Measurements from ENCODE around the gene KLC3. TPM values are rescaled to one million over a fixed set of nuclear protein-coding genes. Genes with fewer than 3 reads are reported as not detected.
"Not testable (repeated sequence)": the region's sequence is repeated elsewhere in the genome, so short reads cannot be mapped to it uniquely, and the experiment has no call there.

The KLC3 gene
- total RNA-seq, 2 donors from 2014 or later: 3.6 to 4.8 TPM

- Mint-ChIP-seq H3K27ac (no peak overlapping the region), H3K27me3 (ENCODE audit: insufficient read depth) (peaks cover 33% of the 10 kb centered on the region), H3K4me1 (no peaks in the 10 kb centered on the region), H3K4me3 (no peak overlapping the region), H3K36me3 (ENCODE audit: low read depth) (peaks cover 2% of the 10 kb centered on the region), H3K9me3 (peaks cover 5% of the 10 kb centered on the region)
- Histone ChIP-seq H3K27me3 (ENCODE audit: control insufficient read depth, insufficient read depth, low read length, poor library complexity, severe bottlenecking) (no peaks in the 10 kb centered on the region), H3K9ac (ENCODE audit: extremely low read depth, low read length, poor library complexity, severe bottlenecking) (no peak overlapping the region), H3K9me3 (ENCODE audit: control insufficient read depth, low read length) (no peaks in the 10 kb centered on the region), H3K27ac (ENCODE audit: low read depth, low read length) (no peak overlapping the region), H3K36me3 (ENCODE audit: control insufficient read depth, insufficient read depth, low read length) (no peaks in the 10 kb centered on the region), H3K4me1 (ENCODE audit: control insufficient read depth, insufficient read depth, low read length) (no peaks in the 10 kb centered on the region), H3K4me3 (ENCODE audit: low read length) (no peak overlapping the region)
- peak; percentile 83 for DNase-seq
- WGBS, 2 experiments (ENCODE audit: insufficient coverage in 1 of 2, insufficient read length in 1 of 2): 88 to 89% methylated on average over 13 to 18 of the region's 18 CpGs
- TF ChIP-seq CTCF (conservative IDR thresholded peaks at IDR 0.05): no peak
Measured at GRCh38 chr19:45306518-45307027, 34.0 kb upstream of the KLC3 start.

GRCh38 chr19:45307361-45307760, 33.2 kb upstream of the KLC3 start:
- peaks cover 33% of the 10 kb centered on the region for H3K27me3 Mint-ChIP-seq (ENCODE audit: insufficient read depth)
- Histone ChIP-seq H3K36me3 (ENCODE audit: control insufficient read depth, insufficient read depth, low read length) (no peaks in the 10 kb centered on the region), H3K9me3 (ENCODE audit: control insufficient read depth, low read length) (no peaks in the 10 kb centered on the region), H3K4me1 (ENCODE audit: control insufficient read depth, insufficient read depth, low read length) (no peaks in the 10 kb centered on the region), H3K27ac (ENCODE audit: low read depth, low read length) (no peak overlapping the region), H3K9ac (ENCODE audit: extremely low read depth, low read length, poor library complexity, severe bottlenecking) (no peak overlapping the region), H3K4me3 (ENCODE audit: low read length) (no peak overlapping the region), H3K27me3 (ENCODE audit: control insufficient read depth, insufficient read depth, low read length, poor library complexity, severe bottlenecking) (no peaks in the 10 kb centered on the region)
- no peaks in the 10 kb centered on the region for H3K4me1 Mint-ChIP-seq
- H3K4me3 Mint-ChIP-seq: no peak overlapping the region
- DNase-seq: no peak
- TF ChIP-seq CTCF (conservative IDR thresholded peaks at IDR 0.05): no peak
- H3K36me3 Mint-ChIP-seq (ENCODE audit: low read depth): peaks cover 2% of the 10 kb centered on the region
- H3K27ac Mint-ChIP-seq: no peak overlapping the region
- H3K9me3 Mint-ChIP-seq: peaks cover 5% of the 10 kb centered on the region
- WGBS, 2 experiments (ENCODE audit: insufficient coverage in 1 of 2, insufficient read length in 1 of 2): 92 to 97% methylated on average over 13 to 19 of the region's 19 CpGs

DNA sequence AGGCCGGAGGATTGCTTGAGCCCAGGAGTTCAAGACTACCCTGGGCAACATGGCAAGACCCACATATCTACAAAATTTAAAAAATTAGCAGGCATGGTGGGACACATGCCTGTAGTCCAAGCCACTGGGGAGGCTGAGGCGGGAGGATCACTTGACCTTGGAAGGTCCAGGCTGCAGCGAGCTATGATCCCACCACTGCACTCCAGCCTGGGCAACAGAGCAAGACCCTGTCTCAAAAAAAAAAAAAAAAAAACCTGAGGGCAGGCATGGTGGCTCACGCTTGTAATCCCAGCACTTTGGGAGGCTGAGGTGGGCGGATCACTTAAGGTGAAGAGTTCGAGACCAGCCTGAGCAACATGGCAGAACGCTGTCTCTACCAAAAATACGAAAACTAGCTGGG, 31.2 kb upstream of the KLC3 start:
- H3K36me3 ChIP-seq (ENCODE audit: control insufficient read depth, insufficient read depth, low read length); H3K4me3 Mint-ChIP-seq; H3K9me3 Mint-ChIP-seq; H3K9me3 ChIP-seq (ENCODE audit: control insufficient read depth, low read length); DNase-seq; H3K4me3 ChIP-seq (ENCODE audit: low read length); H3K9ac ChIP-seq (ENCODE audit: extremely low read depth, low read length, poor library complexity, severe bottlenecking); H3K27ac Mint-ChIP-seq; H3K4me1 Mint-ChIP-seq; H3K4me1 ChIP-seq (ENCODE audit: control insufficient read depth, insufficient read depth, low read length); H3K27ac ChIP-seq (ENCODE audit: low read depth, low read length); H3K36me3 Mint-ChIP-seq (ENCODE audit: low read depth): not testable (repeated sequence)
- peaks cover 14% of the 10 kb centered on the region for H3K27me3 ChIP-seq (ENCODE audit: control insufficient read depth, insufficient read depth, low read length, poor library complexity, severe bottlenecking)
- WGBS, 2 experiments (ENCODE audit: insufficient coverage in 1 of 2, insufficient read length in 1 of 2): 93 to 94% methylated on average over 6 to 8 of the region's 8 CpGs
- peaks cover 40% of the 10 kb centered on the region for H3K27me3 Mint-ChIP-seq (ENCODE audit: insufficient read depth)

GRCh38 chr19:45311621-45312020, 28.9 kb upstream of the KLC3 start:
- Mint-ChIP-seq H3K4me3 (no peak overlapping the region), H3K27ac (no peak overlapping the region), H3K27me3 (ENCODE audit: insufficient read depth) (peaks cover 43% of the 10 kb centered on the region), H3K36me3 (ENCODE audit: low read depth) (no peaks in the 10 kb centered on the region), H3K9me3 (no peaks in the 10 kb centered on the region), H3K4me1 (no peaks in the 10 kb centered on the region)
- TF ChIP-seq CTCF (conservative IDR thresholded peaks at IDR 0.05): no peak
- Histone ChIP-seq H3K4me3 (ENCODE audit: low read length) (no peak overlapping the region), H3K27ac (ENCODE audit: low read depth, low read length) (no peak overlapping the region), H3K27me3 (ENCODE audit: control insufficient read depth, insufficient read depth, low read length, poor library complexity, severe bottlenecking) (peaks cover 33% of the 10 kb centered on the region), H3K9ac (ENCODE audit: extremely low read depth, low read length, poor library complexity, severe bottlenecking) (no peak overlapping the region), H3K9me3 (ENCODE audit: control insufficient read depth, low read length) (no peaks in the 10 kb centered on the region), H3K4me1 (ENCODE audit: control insufficient read depth, insufficient read depth, low read length) (no peaks in the 10 kb centered on the region), H3K36me3 (ENCODE audit: control insufficient read depth, insufficient read depth, low read length) (no peaks in the 10 kb centered on the region)
- 89% methylated on average over 14 to 18 of the region's 18 CpGs for WGBS, 2 experiments (ENCODE audit: insufficient coverage in 1 of 2, insufficient read length in 1 of 2)
- peak; percentile 55 for DNase-seq

GRCh38 chr19:45312285-45312684, 28.3 kb upstream of the KLC3 start:
- not testable (repeated sequence) for DNase-seq; H3K9me3 ChIP-seq (ENCODE audit: control insufficient read depth, low read length); H3K9ac ChIP-seq (ENCODE audit: extremely low read depth, low read length, poor library complexity, severe bottlenecking); H3K4me3 Mint-ChIP-seq; H3K27ac ChIP-seq (ENCODE audit: low read depth, low read length); H3K4me3 ChIP-seq (ENCODE audit: low read length); H3K4me1 ChIP-seq (ENCODE audit: control insufficient read depth, insufficient read depth, low read length); H3K36me3 ChIP-seq (ENCODE audit: control insufficient read depth, insufficient read depth, low read length); H3K27ac Mint-ChIP-seq; H3K4me1 Mint-ChIP-seq; H3K9me3 Mint-ChIP-seq; H3K36me3 Mint-ChIP-seq (ENCODE audit: low read depth)
- 91 to 97% methylated on average over 13 to 14 of the region's 14 CpGs for WGBS, 2 experiments (ENCODE audit: insufficient coverage in 1 of 2, insufficient read length in 1 of 2)
- H3K27me3 Mint-ChIP-seq (ENCODE audit: insufficient read depth): peaks cover 43% of the 10 kb centered on the region
- H3K27me3 ChIP-seq (ENCODE audit: control insufficient read depth, insufficient read depth, low read length, poor library complexity, severe bottlenecking): peaks cover 36% of the 10 kb centered on the region
